Endodermal cell (in vitro differentiated cells): ENCODE data around the gene GFM1. TPM values are rescaled to one million over a fixed set of nuclear protein-coding genes. Genes with fewer than 3 reads are reported as not detected.

Experiments
- DNase-seq: peaks from one replicate; pipeline ENCODE4 v3.0.0-alpha.2; 2017
- H3K27ac ChIP-seq: 2 replicates; pipeline ENCODE4 v1.5.1; 2013; ENCODE audit warnings: mild to moderate bottlenecking, low read depth, low read length, moderate library complexity
- H3K27me3 ChIP-seq: 2 replicates; pipeline ENCODE4 v1.6.1; 2013; ENCODE audit warnings: mild to moderate bottlenecking, low read length, moderate library complexity; ENCODE audit not compliant: insufficient read depth, control insufficient read depth, poor library complexity, severe bottlenecking
- H3K36me3 ChIP-seq: 2 replicates; pipeline ENCODE4 v1.7.0; 2013; ENCODE audit warnings: mild to moderate bottlenecking, low read length, moderate library complexity; ENCODE audit not compliant: control insufficient read depth, insufficient read depth
- H3K4me1 ChIP-seq: one replicate; pipeline ENCODE4 v1.7.0; 2013; ENCODE audit warnings: low read length; ENCODE audit not compliant: control insufficient read depth, insufficient read depth
- H3K4me3 ChIP-seq: 2 replicates; pipeline ENCODE4 v1.5.1; 2013; ENCODE audit warnings: mild to moderate bottlenecking, low read length, moderate library complexity
- H3K9ac ChIP-seq: 2 replicates; pipeline ENCODE4 v1.6.1; 2013; ENCODE audit warnings: mild to moderate bottlenecking, low read length, moderate library complexity; ENCODE audit not compliant: poor library complexity, severe bottlenecking; ENCODE audit errors: extremely low read depth
- H3K9me3 ChIP-seq: 2 replicates; pipeline ENCODE4 v1.6.1; 2013; ENCODE audit warnings: mild to moderate bottlenecking, low read length, moderate library complexity; ENCODE audit not compliant: control insufficient read depth
- H3K27ac Mint-ChIP-seq: 2 replicates; pipeline ENCODE4 v1.8.0; 2020; ENCODE audit warnings: mixed read lengths
- H3K27me3 Mint-ChIP-seq: 2 replicates; pipeline ENCODE4 v1.8.0; 2021; ENCODE audit warnings: mild to moderate bottlenecking, mixed read lengths; ENCODE audit not compliant: insufficient read depth
- H3K36me3 Mint-ChIP-seq: 2 replicates; pipeline ENCODE4 v1.8.0; 2020; ENCODE audit warnings: low read depth, mixed read lengths
- H3K4me1 Mint-ChIP-seq: 2 replicates; pipeline ENCODE4 v1.8.0; 2020; ENCODE audit warnings: mixed read lengths
- H3K4me3 Mint-ChIP-seq: 2 replicates; pipeline ENCODE4 v1.8.0; 2020; ENCODE audit warnings: mild to moderate bottlenecking, moderate library complexity, mixed read lengths
- H3K9me3 Mint-ChIP-seq: 2 replicates; pipeline ENCODE4 v1.8.0; 2020; ENCODE audit warnings: mild to moderate bottlenecking, mixed read lengths
- WGBS, 2 experiments: methylation state at CpG; one replicate each; pipeline versions ENCODE4 v1.1.5 to v1.1.7; 2013; ENCODE audit warnings: missing lambda C conversion rate in 2 of 2, mixed read lengths in 1 of 2; ENCODE audit not compliant: insufficient coverage in 1 of 2, insufficient read length in 1 of 2; 5-methylcytosine and 5-hydroxymethylcytosine counted together
- total RNA-seq, 2 donors: library from RNA; stranded (reverse); fragmentation: NEBNext Ultra II Directional in 1 of 2; extraction: Animal tissue kit (Norgen Biotek cat#: 25700) in 1 of 2; gene quantifications; 2 replicates in 1 of 2; 3 replicates in 1 of 2; pipeline ENCODE4 v1.2.1, GENCODE V29; 2021
- TF ChIP-seq, protein P1 (sequence below): fragments of 200-600 bp; sonication (generic); conservative IDR thresholded peaks from 2 replicates; pipeline ENCODE4 v1.5.0; 2021; ENCODE audit warnings: antibody characterized with exemption, mild to moderate bottlenecking

The GFM1 gene
- total RNA-seq, 2 donors from 2014 or later, result 29.4 to 37.4 TPM

DNA sequence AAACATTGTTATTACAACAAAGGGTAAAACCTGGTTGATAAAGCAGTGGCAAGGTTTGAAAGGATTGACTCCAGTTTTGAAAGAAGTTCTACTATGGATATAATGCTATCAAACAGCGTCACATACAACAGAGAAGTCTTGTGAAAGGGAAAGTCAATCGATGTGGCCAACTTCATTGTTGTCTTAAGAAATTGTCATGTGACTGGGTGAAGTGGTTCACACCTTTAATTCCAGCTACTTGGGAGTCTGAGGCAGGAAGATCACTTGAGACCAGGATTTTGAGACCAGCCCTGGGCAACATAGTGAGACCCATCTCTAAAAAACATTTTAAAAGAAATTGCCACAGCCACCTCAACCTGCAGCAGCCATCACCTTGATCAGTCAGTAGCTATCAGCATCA, 34.4 kb downstream of the GFM1 start:
- Histone ChIP-seq H3K4me3 (no peak overlapping the region), H3K9ac (no peak overlapping the region), H3K27me3 (no peaks in the 10 kb centered on the region), H3K36me3 (no peaks in the 10 kb centered on the region), H3K27ac (no peak overlapping the region), H3K9me3 (no peaks in the 10 kb centered on the region), H3K4me1 (no peaks in the 10 kb centered on the region)
- TF ChIP-seq, protein P1, sequence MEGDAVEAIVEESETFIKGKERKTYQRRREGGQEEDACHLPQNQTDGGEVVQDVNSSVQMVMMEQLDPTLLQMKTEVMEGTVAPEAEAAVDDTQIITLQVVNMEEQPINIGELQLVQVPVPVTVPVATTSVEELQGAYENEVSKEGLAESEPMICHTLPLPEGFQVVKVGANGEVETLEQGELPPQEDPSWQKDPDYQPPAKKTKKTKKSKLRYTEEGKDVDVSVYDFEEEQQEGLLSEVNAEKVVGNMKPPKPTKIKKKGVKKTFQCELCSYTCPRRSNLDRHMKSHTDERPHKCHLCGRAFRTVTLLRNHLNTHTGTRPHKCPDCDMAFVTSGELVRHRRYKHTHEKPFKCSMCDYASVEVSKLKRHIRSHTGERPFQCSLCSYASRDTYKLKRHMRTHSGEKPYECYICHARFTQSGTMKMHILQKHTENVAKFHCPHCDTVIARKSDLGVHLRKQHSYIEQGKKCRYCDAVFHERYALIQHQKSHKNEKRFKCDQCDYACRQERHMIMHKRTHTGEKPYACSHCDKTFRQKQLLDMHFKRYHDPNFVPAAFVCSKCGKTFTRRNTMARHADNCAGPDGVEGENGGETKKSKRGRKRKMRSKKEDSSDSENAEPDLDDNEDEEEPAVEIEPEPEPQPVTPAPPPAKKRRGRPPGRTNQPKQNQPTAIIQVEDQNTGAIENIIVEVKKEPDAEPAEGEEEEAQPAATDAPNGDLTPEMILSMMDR, result no peak
- Mint-ChIP-seq H3K36me3 (no peaks in the 10 kb centered on the region), H3K9me3 (no peaks in the 10 kb centered on the region), H3K27me3 (no peaks in the 10 kb centered on the region), H3K4me1 (no peaks in the 10 kb centered on the region), H3K27ac (no peak overlapping the region), H3K4me3 (no peak overlapping the region)
- 100% methylated on average over 1 to 2 of the region's 2 CpGs for WGBS, 2 experiments
- no peak for DNase-seq

DNA sequence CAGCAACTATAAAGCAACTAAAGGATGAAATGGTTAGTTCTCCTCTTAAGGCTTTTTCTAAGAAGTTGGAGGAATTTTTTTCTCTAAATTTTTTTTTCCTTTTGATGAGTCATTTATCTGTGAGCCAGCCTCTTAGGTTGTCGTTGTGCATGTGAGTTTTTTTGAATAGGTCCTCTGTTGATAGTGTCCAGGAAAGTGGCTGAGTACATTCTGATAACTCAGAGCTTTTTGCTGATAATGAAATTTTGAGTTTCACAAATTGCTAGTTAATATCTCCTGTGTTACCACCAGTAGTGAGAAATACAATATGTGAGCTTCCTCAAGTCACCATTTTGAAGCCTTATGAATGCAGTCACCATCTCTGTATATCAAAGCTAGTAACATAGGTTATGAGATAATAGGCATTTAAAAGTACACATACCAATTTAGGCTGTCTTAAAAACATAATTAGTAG, 35.2 kb downstream of the GFM1 start:
- no peak for DNase-seq
- 91 to 100% methylated on average over 1 of the region's 1 CpG for WGBS, 2 experiments
- no peak overlapping the region for H3K9ac ChIP-seq
- no peaks in the 10 kb centered on the region for H3K4me1 Mint-ChIP-seq
- no peak overlapping the region for H3K4me3 ChIP-seq
- no peak overlapping the region for H3K27ac ChIP-seq
- no peaks in the 10 kb centered on the region for H3K27me3 ChIP-seq
- no peaks in the 10 kb centered on the region for H3K4me1 ChIP-seq
- H3K27ac Mint-ChIP-seq, result no peak overlapping the region
- peaks cover 2% of the 10 kb centered on the region for H3K36me3 Mint-ChIP-seq
- H3K9me3 Mint-ChIP-seq, result no peaks in the 10 kb centered on the region
- no peaks in the 10 kb centered on the region for H3K9me3 ChIP-seq
- H3K4me3 Mint-ChIP-seq, result no peak overlapping the region
- peaks cover 4% of the 10 kb centered on the region for H3K36me3 ChIP-seq
- H3K27me3 Mint-ChIP-seq, result no peaks in the 10 kb centered on the region
- TF ChIP-seq, protein P1, result no peak

DNA sequence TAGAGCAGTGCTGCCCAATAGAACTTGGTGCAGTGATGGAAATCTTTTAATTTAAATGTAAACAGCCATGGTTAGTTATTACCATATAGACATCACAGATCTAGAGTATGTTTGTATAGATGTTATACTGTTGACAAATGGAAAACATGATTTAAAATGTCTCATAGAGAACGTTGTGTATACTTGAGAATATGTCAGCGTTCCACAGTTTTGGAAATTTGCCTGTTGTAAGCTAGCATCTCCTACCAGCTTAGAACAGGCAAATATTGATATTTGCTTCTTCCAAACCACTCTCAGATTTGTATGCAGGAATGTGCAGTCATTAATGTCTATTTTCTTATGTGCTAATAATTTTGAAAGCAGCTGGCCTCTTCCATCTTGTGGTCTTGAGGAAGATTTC, 36.5 kb downstream of the GFM1 start:
- H3K4me3 ChIP-seq, result no peak overlapping the region
- Mint-ChIP-seq H3K9me3 (no peaks in the 10 kb centered on the region), H3K4me3 (no peak overlapping the region), H3K36me3 (peaks cover 2% of the 10 kb centered on the region), H3K4me1 (no peaks in the 10 kb centered on the region), H3K27ac (no peak overlapping the region), H3K27me3 (no peaks in the 10 kb centered on the region)
- no peaks in the 10 kb centered on the region for H3K9me3 ChIP-seq
- DNase-seq, result no peak
- peaks cover 12% of the 10 kb centered on the region for H3K36me3 ChIP-seq
- H3K27ac ChIP-seq, result no peak overlapping the region
- WGBS, 2 experiments, result 89 to 97% methylated on average over 2 of the region's 2 CpGs
- no peaks in the 10 kb centered on the region for H3K4me1 ChIP-seq
- no peaks in the 10 kb centered on the region for H3K27me3 ChIP-seq
- TF ChIP-seq, protein P1, result no peak
- H3K9ac ChIP-seq, result no peak overlapping the region
